RPMI7951 (cell line): Measurements from ENCODE around the gene DYNC2H1. TPM values are rescaled to one million over a fixed set of nuclear protein-coding genes. Genes with fewer than 3 reads are reported as not detected.
"Not testable (repeated sequence)": the region's sequence is repeated elsewhere in the genome, so short reads cannot be mapped to it uniquely, and the experiment has no call there.

ENCODE experiments used
- DNase-seq: peaks from one replicate; pipeline ENCODE4 v3.0.0-alpha.2; 2012; ENCODE audit warnings: low read depth
- total RNA-seq: library from RNA; depleted of rRNA; stranded (reverse); fragments of >200 nt; shearing (Covaris generic); gene quantifications from 2 replicates; pipeline ENCODE4 v1.2.3, GENCODE V29; 2014

Gene DYNC2H1
- total RNA-seq, 1 experiment from 2014 or later: 18.5 TPM

- DNase-seq: no peak
These were observed 258.9 kb downstream of the DYNC2H1 start for GRCh38 chr11:103368145-103368544.

GRCh38 chr11:103370076-103370475 lies 260.9 kb downstream of the DYNC2H1 start:
- no peak for DNase-seq

- no peak for DNase-seq
These were observed 263.7 kb downstream of the DYNC2H1 start for GRCh38 chr11:103372906-103373305.

- DNase-seq: not testable (repeated sequence)
These were observed 265.0 kb downstream of the DYNC2H1 start for GRCh38 chr11:103374227-103374626.

GRCh38 chr11:103378931-103379330 lies 269.7 kb downstream of the DYNC2H1 start:
- DNase-seq: no peak

- DNase-seq: no peak
These were observed 270.8 kb downstream of the DYNC2H1 start for GRCh38 chr11:103380031-103380430.

GRCh38 chr11:103384652-103385051 lies 275.4 kb downstream of the DYNC2H1 start:
- DNase-seq: peak; percentile 6

GRCh38 chr11:103395612-103396011 lies 286.4 kb downstream of the DYNC2H1 start:
- DNase-seq: peak; percentile 11

- no peak for DNase-seq
These were observed 287.0 kb downstream of the DYNC2H1 start for GRCh38 chr11:103396237-103396636.

GRCh38 chr11:103397369-103397768 lies 288.1 kb downstream of the DYNC2H1 start:
- no peak for DNase-seq

- no peak for DNase-seq
These were observed 289.6 kb downstream of the DYNC2H1 start for GRCh38 chr11:103398829-103399228.

- DNase-seq: no peak
These were observed 297.1 kb downstream of the DYNC2H1 start for GRCh38 chr11:103406357-103406756.

- DNase-seq: no peak
These were observed 298.4 kb downstream of the DYNC2H1 start for GRCh38 chr11:103407641-103408040.

- DNase-seq: no peak
These were observed 304.2 kb downstream of the DYNC2H1 start for GRCh38 chr11:103413266-103413888.

- no peak for DNase-seq
These were observed 308.8 kb downstream of the DYNC2H1 start for GRCh38 chr11:103418014-103418413.

GRCh38 chr11:103420593-103420992 lies 311.4 kb downstream of the DYNC2H1 start:
- no peak for DNase-seq

GRCh38 chr11:103433386-103434072 lies 324.3 kb downstream of the DYNC2H1 start:
- DNase-seq: peak; percentile 88

- peak; percentile 59 for DNase-seq
These were observed 324.8 kb downstream of the DYNC2H1 start for GRCh38 chr11:103434073-103434411.

- DNase-seq: peak; percentile 21
These were observed 327.0 kb downstream of the DYNC2H1 start for GRCh38 chr11:103436131-103436770.

- DNase-seq: no peak
These were observed 331.8 kb downstream of the DYNC2H1 start for GRCh38 chr11:103441021-103441420.

- DNase-seq: no peak
These were observed 339.7 kb downstream of the DYNC2H1 start for GRCh38 chr11:103448966-103449365.

GRCh38 chr11:103450241-103450640 lies 341.0 kb downstream of the DYNC2H1 start:
- DNase-seq: no peak

GRCh38 chr11:103453126-103453525 lies 343.9 kb downstream of the DYNC2H1 start:
- no peak for DNase-seq
